ENCODE data around the gene TPO. TPM values are rescaled to one million over a fixed set of nuclear protein-coding genes. Genes with fewer than 3 reads are reported as not detected.

Gene TPO
- total and polyA plus RNA-seq, 2 experiments from 2014 or later, result 0.37 TPM; not detected in 1

- Histone ChIP-seq H3K27me3 (no peaks in the 10 kb centered on the region), H3K79me2 (no peaks in the 10 kb centered on the region), H3K9me3 (ENCODE audit: low read depth) (no peaks in the 10 kb centered on the region), H3K36me3 (replicated peaks; ENCODE audit: insufficient read depth, low read depth) (no peaks in the 10 kb centered on the region), H3K4me1 (ENCODE audit: insufficient read depth) (no peaks in the 10 kb centered on the region), H3K4me3 (no peak overlapping the region), H2AFZ (no peak overlapping the region), H3K27ac (no peak overlapping the region), H4K20me1 (ENCODE audit: insufficient read depth, poor library complexity, severe bottlenecking) (no peaks in the 10 kb centered on the region), H3K9me2 (replicated peaks; ENCODE audit: insufficient read depth) (no peaks in the 10 kb centered on the region), H3K4me2 (no peak overlapping the region)
- no peak for TF ChIP-seq EZH2 (IDR thresholded peaks at IDR 0.05; ENCODE audit: borderline replicate concordance)
- TF ChIP-seq EZH2phosphoT487 (IDR thresholded peaks at IDR 0.05; ENCODE audit: low read depth, severe bottlenecking, unreplicated experiment), result no peak
- no peak for TF ChIP-seq CTCF (IDR thresholded peaks at IDR 0.05; ENCODE audit: poor library complexity)
- no peak for DNase-seq (ENCODE audit: low spot score)
- WGBS (ENCODE audit: low lambda C conversion rate, missing lambda C conversion rate), result 87% methylated on average over 5 of the region's 5 CpGs
Observed at GRCh38 chr2:1451422-1451821, 38.2 kb downstream of the TPO start.

GRCh38 chr2:1453561-1453960 lies 40.3 kb downstream of the TPO start:
- Histone ChIP-seq H2AFZ (no peak overlapping the region), H3K9me2 (replicated peaks; ENCODE audit: insufficient read depth) (no peaks in the 10 kb centered on the region), H3K4me3 (no peak overlapping the region), H3K27me3 (no peaks in the 10 kb centered on the region), H3K36me3 (replicated peaks; ENCODE audit: insufficient read depth, low read depth) (no peaks in the 10 kb centered on the region), H3K4me1 (ENCODE audit: insufficient read depth) (no peaks in the 10 kb centered on the region), H3K79me2 (no peaks in the 10 kb centered on the region), H4K20me1 (ENCODE audit: insufficient read depth, poor library complexity, severe bottlenecking) (no peaks in the 10 kb centered on the region), H3K9me3 (ENCODE audit: low read depth) (no peaks in the 10 kb centered on the region), H3K27ac (no peak overlapping the region), H3K4me2 (no peak overlapping the region)
- DNase-seq (ENCODE audit: low spot score), result no peak
- TF ChIP-seq CTCF (IDR thresholded peaks at IDR 0.05; ENCODE audit: poor library complexity), result no peak
- no peak for TF ChIP-seq EZH2 (IDR thresholded peaks at IDR 0.05; ENCODE audit: borderline replicate concordance)
- no peak for TF ChIP-seq EZH2phosphoT487 (IDR thresholded peaks at IDR 0.05; ENCODE audit: low read depth, severe bottlenecking, unreplicated experiment)
- 90% methylated on average over 12 of the region's 12 CpGs for WGBS (ENCODE audit: low lambda C conversion rate, missing lambda C conversion rate)

- Histone ChIP-seq H3K4me1 (ENCODE audit: insufficient read depth) (no peaks in the 10 kb centered on the region), H3K9me2 (replicated peaks; ENCODE audit: insufficient read depth) (no peaks in the 10 kb centered on the region), H2AFZ (no peak overlapping the region), H4K20me1 (ENCODE audit: insufficient read depth, poor library complexity, severe bottlenecking) (no peaks in the 10 kb centered on the region), H3K9me3 (ENCODE audit: low read depth) (no peaks in the 10 kb centered on the region), H3K4me2 (no peak overlapping the region), H3K27ac (no peak overlapping the region), H3K79me2 (no peaks in the 10 kb centered on the region), H3K4me3 (no peak overlapping the region), H3K36me3 (replicated peaks; ENCODE audit: insufficient read depth, low read depth) (no peaks in the 10 kb centered on the region), H3K27me3 (no peaks in the 10 kb centered on the region)
- WGBS (ENCODE audit: low lambda C conversion rate, missing lambda C conversion rate), result 94% methylated on average over 7 of the region's 7 CpGs
- no peak for DNase-seq (ENCODE audit: low spot score)
- TF ChIP-seq EZH2phosphoT487 (IDR thresholded peaks at IDR 0.05; ENCODE audit: low read depth, severe bottlenecking, unreplicated experiment), result no peak
- no peak for TF ChIP-seq EZH2 (IDR thresholded peaks at IDR 0.05; ENCODE audit: borderline replicate concordance)
- TF ChIP-seq CTCF (IDR thresholded peaks at IDR 0.05; ENCODE audit: poor library complexity), result no peak
Observed at GRCh38 chr2:1454346-1454745, 41.1 kb downstream of the TPO start.

- no peaks in the 10 kb centered on the region for H3K27me3 ChIP-seq
- H3K4me2 ChIP-seq, result no peak overlapping the region
- no peak overlapping the region for H2AFZ ChIP-seq
- H3K4me1 ChIP-seq (ENCODE audit: insufficient read depth), result no peaks in the 10 kb centered on the region
- no peaks in the 10 kb centered on the region for H3K9me2 ChIP-seq (replicated peaks; ENCODE audit: insufficient read depth)
- H3K36me3 ChIP-seq (replicated peaks; ENCODE audit: insufficient read depth, low read depth), result no peaks in the 10 kb centered on the region
- no peak for TF ChIP-seq EZH2phosphoT487 (IDR thresholded peaks at IDR 0.05; ENCODE audit: low read depth, severe bottlenecking, unreplicated experiment)
- 57% methylated on average over 6 of the region's 6 CpGs for WGBS (ENCODE audit: low lambda C conversion rate, missing lambda C conversion rate)
- no peaks in the 10 kb centered on the region for H4K20me1 ChIP-seq (ENCODE audit: insufficient read depth, poor library complexity, severe bottlenecking)
- no peak overlapping the region for H3K4me3 ChIP-seq
- no peaks in the 10 kb centered on the region for H3K79me2 ChIP-seq
- no peaks in the 10 kb centered on the region for H3K9me3 ChIP-seq (ENCODE audit: low read depth)
- DNase-seq (ENCODE audit: low spot score), result no peak
- no peak overlapping the region for H3K27ac ChIP-seq
Observed at GRCh38 chr2:1455466-1455865, 42.2 kb downstream of the TPO start.

Measured in hepatocyte (in vitro differentiated cells).